Effector memory CD4-positive, alpha-beta T cell (primary cell): Measurements from ENCODE around the gene HNF1B.

Experiments
- DNase-seq, 3 donors: peaks; one replicate each; pipeline ENCODE4 v3.0.0-alpha.2; 2020
- H3K27ac ChIP-seq: 2 replicates; pipeline ENCODE4 v1.7.0; 2013; ENCODE audit warnings: mild to moderate bottlenecking, low read length, moderate library complexity; ENCODE audit not compliant: insufficient read depth, poor library complexity, severe bottlenecking
- H3K27me3 ChIP-seq: replicated peaks from 2 replicates; pipeline ENCODE4 v1.7.0; 2013; ENCODE audit warnings: mild to moderate bottlenecking, low read length; ENCODE audit not compliant: insufficient read depth, control insufficient read depth, poor library complexity, severe bottlenecking
- H3K36me3 ChIP-seq: 2 replicates; pipeline ENCODE4 v1.7.0; 2013; ENCODE audit warnings: mild to moderate bottlenecking, low read length, moderate library complexity; ENCODE audit not compliant: control insufficient read depth, insufficient read depth
- H3K4me1 ChIP-seq: 2 replicates; pipeline ENCODE4 v1.7.0; 2013; ENCODE audit warnings: low read length, mild to moderate bottlenecking; ENCODE audit not compliant: control insufficient read depth, insufficient read depth, poor library complexity, severe bottlenecking
- H3K4me3 ChIP-seq: 2 replicates; pipeline ENCODE4 v1.7.0; 2013; ENCODE audit warnings: low read length, low read depth, mild to moderate bottlenecking; ENCODE audit not compliant: insufficient read depth, poor library complexity, severe bottlenecking
- H3K9me3 ChIP-seq: 2 replicates; pipeline ENCODE4 v1.7.0; 2013; ENCODE audit warnings: mild to moderate bottlenecking, low read length, moderate library complexity; ENCODE audit not compliant: control insufficient read depth

The HNF1B gene

GRCh38 chr17:37747222-37747621, 2.4 kb upstream of the HNF1B start:
- no peak for DNase-seq
- H3K36me3 ChIP-seq: no peaks in the 10 kb centered on the region
- H3K27ac ChIP-seq: no peak overlapping the region
- H3K4me1 ChIP-seq: peaks cover 32% of the 10 kb centered on the region
- no peaks in the 10 kb centered on the region for H3K9me3 ChIP-seq
- peaks cover 41% of the 10 kb centered on the region for H3K27me3 ChIP-seq
- no peak overlapping the region for H3K4me3 ChIP-seq

DNA sequence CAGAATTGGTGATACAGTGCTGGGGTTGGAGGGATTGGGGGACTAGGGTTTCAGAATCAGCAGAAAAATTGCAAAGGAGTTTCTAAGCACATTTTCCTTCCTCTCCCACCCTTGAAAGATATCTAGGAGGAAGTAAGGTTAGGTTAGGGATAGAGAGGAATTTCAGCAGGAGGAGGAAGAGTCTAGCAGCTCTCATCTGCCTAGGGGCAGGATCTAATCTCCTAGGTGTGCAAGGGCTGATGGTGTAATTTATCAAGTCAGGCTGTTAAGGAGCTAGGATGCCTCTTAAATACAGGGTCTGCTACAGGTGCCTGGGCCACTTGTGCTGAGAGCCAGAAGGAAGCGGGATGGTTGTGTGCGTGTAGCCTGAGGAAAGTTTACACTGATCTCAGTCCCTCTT, 1.8 kb upstream of the HNF1B start:
- Histone ChIP-seq H3K27ac (no peak overlapping the region), H3K36me3 (no peaks in the 10 kb centered on the region), H3K27me3 (peaks cover 47% of the 10 kb centered on the region), H3K4me3 (no peak overlapping the region), H3K4me1 (peaks cover 36% of the 10 kb centered on the region), H3K9me3 (no peaks in the 10 kb centered on the region)
- no peak for DNase-seq

DNA sequence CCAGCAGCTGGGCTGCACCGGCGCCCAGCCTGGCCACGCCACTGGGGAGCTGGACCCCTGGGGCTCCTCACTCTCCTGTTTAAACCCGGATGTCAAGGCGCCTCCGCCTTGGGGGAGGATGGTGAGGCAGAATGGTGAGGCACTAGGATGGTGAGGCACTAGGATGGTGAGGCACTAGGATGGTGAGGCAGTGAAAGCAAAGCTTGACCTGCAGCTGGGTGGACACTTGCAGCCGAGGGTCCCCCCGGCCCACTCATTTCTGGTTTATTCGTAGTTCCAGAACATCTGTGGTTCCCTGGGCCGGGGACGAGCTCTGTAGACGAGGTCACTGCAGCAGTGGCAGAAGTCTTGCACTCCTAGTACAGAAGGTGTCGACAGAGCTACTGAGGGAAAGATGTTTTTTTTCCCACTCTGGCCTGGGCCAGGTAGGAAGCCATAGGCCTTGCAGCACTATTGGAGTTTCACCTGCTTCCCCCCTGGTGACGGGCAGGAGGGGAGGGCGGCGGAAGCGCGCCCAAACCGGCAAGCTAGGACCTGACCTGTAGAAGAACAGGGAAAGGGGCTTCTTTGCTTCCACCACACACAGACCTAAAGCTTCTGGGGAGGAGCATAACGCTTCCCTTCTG, 1.1 kb upstream of the HNF1B start:
- Histone ChIP-seq H3K9me3 (no peaks in the 10 kb centered on the region), H3K4me3 (no peak overlapping the region), H3K27me3 (peaks cover 54% of the 10 kb centered on the region), H3K27ac (no peak overlapping the region), H3K4me1 (peaks cover 36% of the 10 kb centered on the region), H3K36me3 (no peaks in the 10 kb centered on the region)
- DNase-seq: no peak

- Histone ChIP-seq H3K27ac (no peak overlapping the region), H3K9me3 (no peaks in the 10 kb centered on the region), H3K4me1 (peaks cover 36% of the 10 kb centered on the region), H3K36me3 (no peaks in the 10 kb centered on the region), H3K27me3 (peaks cover 64% of the 10 kb centered on the region), H3K4me3 (peak overlapping the region; percentile 24)
- DNase-seq: no peak
These were observed 279 bp downstream of the HNF1B start for GRCh38 chr17:37744633-37744927.

DNA sequence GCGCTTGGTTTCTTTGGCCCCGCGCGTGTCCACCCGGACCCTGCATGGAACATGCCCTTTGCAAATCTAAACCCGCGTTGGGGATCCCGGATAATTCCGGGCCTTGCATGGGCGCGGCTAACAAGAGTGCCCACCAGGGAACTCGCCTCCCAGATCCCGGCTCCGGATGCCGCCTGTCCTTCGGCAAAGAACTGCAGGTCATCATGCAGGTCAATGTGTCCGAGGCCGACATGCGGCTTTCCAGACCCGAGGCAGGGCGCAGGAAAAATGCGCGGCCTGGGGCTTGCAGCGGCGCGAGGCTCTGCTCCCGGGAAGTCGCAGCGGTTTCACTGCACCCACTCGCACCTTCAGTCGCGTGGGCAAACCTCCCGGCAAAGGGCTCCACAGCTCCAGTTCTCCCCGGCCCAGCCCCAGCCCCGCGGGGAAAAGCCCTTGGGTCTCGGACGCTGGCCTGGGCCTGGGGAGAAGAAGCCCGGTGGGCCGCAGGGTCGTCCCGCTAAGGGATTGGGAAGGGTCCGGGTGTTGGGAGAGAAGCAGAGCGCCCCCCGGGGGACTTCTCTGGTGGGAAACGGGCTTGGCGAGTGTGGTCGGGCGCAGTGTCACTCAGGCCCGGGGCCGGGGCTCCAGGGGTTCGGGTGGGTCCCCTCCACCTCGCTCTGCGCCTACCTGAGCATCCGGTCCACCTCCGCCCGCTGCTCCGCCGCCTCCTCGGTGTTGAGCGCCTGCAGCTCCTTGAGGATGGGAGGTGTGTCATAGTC, 805 bp downstream of the HNF1B start:
- H3K4me3 ChIP-seq: peak overlapping the region; percentile 37
- DNase-seq: no peak

GRCh38 chr17:37743612-37743874, 1.3 kb downstream of the HNF1B start:
- Histone ChIP-seq H3K4me3 (peak overlapping the region; percentile 37), H3K27me3 (peaks cover 72% of the 10 kb centered on the region), H3K4me1 (peaks cover 36% of the 10 kb centered on the region), H3K9me3 (no peaks in the 10 kb centered on the region), H3K36me3 (no peaks in the 10 kb centered on the region), H3K27ac (no peak overlapping the region)
- no peak for DNase-seq

More for the DNA sequence above, 805 bp downstream of the HNF1B start:
- Histone ChIP-seq H3K36me3 (no peaks in the 10 kb centered on the region), H3K9me3 (no peaks in the 10 kb centered on the region), H3K27ac (no peak overlapping the region), H3K27me3 (peaks cover 70% of the 10 kb centered on the region), H3K4me1 (peaks cover 36% of the 10 kb centered on the region)

GRCh38 chr17:37742762-37743611, 1.9 kb downstream of the HNF1B start:
- no peaks in the 10 kb centered on the region for H3K9me3 ChIP-seq
- H3K27ac ChIP-seq: no peak overlapping the region
- H3K36me3 ChIP-seq: no peaks in the 10 kb centered on the region
- H3K27me3 ChIP-seq: peaks cover 77% of the 10 kb centered on the region
- H3K4me1 ChIP-seq: peaks cover 36% of the 10 kb centered on the region
- DNase-seq: no peak
- peak overlapping the region; percentile 37 for H3K4me3 ChIP-seq

GRCh38 chr17:37742116-37742761, 2.6 kb downstream of the HNF1B start:
- peak overlapping the region; percentile 32 for H3K4me3 ChIP-seq
- H3K27ac ChIP-seq: no peak overlapping the region
- peaks cover 36% of the 10 kb centered on the region for H3K4me1 ChIP-seq
- H3K36me3 ChIP-seq: no peaks in the 10 kb centered on the region
- DNase-seq: no peak
- no peaks in the 10 kb centered on the region for H3K9me3 ChIP-seq
- H3K27me3 ChIP-seq: peaks cover 74% of the 10 kb centered on the region

- Histone ChIP-seq H3K4me1 (peaks cover 36% of the 10 kb centered on the region), H3K36me3 (no peaks in the 10 kb centered on the region), H3K27ac (no peak overlapping the region), H3K9me3 (no peaks in the 10 kb centered on the region), H3K27me3 (peaks cover 72% of the 10 kb centered on the region), H3K4me3 (peak overlapping the region; percentile 32)
- no peak for DNase-seq
These were observed 3.3 kb downstream of the HNF1B start for GRCh38 chr17:37741341-37742115.
